CD4-positive, alpha-beta T cell treated with Interleukin-2 at 100 ng/mL for 4 hours (primary cell): ENCODE results near the gene IFRD1.
A peak's percentile ranks its signal among the peaks of the same experiment; 100 is the strongest.

Experiments used
- DNase-seq: peaks from one replicate; pipeline ENCODE4 v3.0.0-alpha.2; 2020; ENCODE audit warnings: low spot score

The IFRD1 gene

GRCh38 chr7:112449902-112450806, at the start of gene IFRD1:
TSS of gene IFRD1 (plus strand) at chr7:112450460. CDS start at chr7:112450689, 229 bp downstream.
- peak; percentile 98 for DNase-seq

- no peak for DNase-seq
Observed at GRCh38 chr7:112404321-112404720, 45.9 kb upstream of the IFRD1 start.

- no peak for DNase-seq
Observed at GRCh38 chr7:112405286-112405685, 45.0 kb upstream of the IFRD1 start.

GRCh38 chr7:112407261-112407660, 43.0 kb upstream of the IFRD1 start:
- no peak for DNase-seq

GRCh38 chr7:112410092-112410491, 40.2 kb upstream of the IFRD1 start:
- DNase-seq, result no peak

- DNase-seq, result no peak
Observed at GRCh38 chr7:112411186-112411795, 39.0 kb upstream of the IFRD1 start.

GRCh38 chr7:112414855-112415490, 35.3 kb upstream of the IFRD1 start:
- DNase-seq, result peak; percentile 31

- DNase-seq, result no peak
Observed at GRCh38 chr7:112416127-112416526, 34.1 kb upstream of the IFRD1 start.

GRCh38 chr7:112419543-112420130, 30.6 kb upstream of the IFRD1 start:
- DNase-seq, result no peak

GRCh38 chr7:112420236-112420861, 29.9 kb upstream of the IFRD1 start:
- no peak for DNase-seq

- no peak for DNase-seq
Observed at GRCh38 chr7:112421666-112422486, 28.4 kb upstream of the IFRD1 start.

GRCh38 chr7:112422842-112423496, 27.3 kb upstream of the IFRD1 start:
- no peak for DNase-seq

- DNase-seq, result no peak
Observed at GRCh38 chr7:112423987-112424386, 26.3 kb upstream of the IFRD1 start.

GRCh38 chr7:112427984-112428383, 22.3 kb upstream of the IFRD1 start:
- no peak for DNase-seq

GRCh38 chr7:112428715-112429114, 21.5 kb upstream of the IFRD1 start:
- DNase-seq, result no peak

GRCh38 chr7:112430649-112431048, 19.6 kb upstream of the IFRD1 start:
- DNase-seq, result no peak

GRCh38 chr7:112431803-112432202, 18.5 kb upstream of the IFRD1 start:
- DNase-seq, result no peak

- no peak for DNase-seq
Observed at GRCh38 chr7:112433289-112433688, 17.0 kb upstream of the IFRD1 start.

- DNase-seq, result no peak
Observed at GRCh38 chr7:112437072-112437471, 13.2 kb upstream of the IFRD1 start.

- DNase-seq, result no peak
Observed at GRCh38 chr7:112439476-112439875, 10.8 kb upstream of the IFRD1 start.

GRCh38 chr7:112442210-112442609, 8.1 kb upstream of the IFRD1 start:
- DNase-seq, result no peak
